Measurements from ENCODE around the gene ARMC12.

ARMC12 gene

GRCh38 chr6:35735452-35735851, 1.4 kb upstream of the ARMC12 start:
- no peak for DNase-seq (ENCODE audit: low read depth in 2 of 2)

GRCh38 chr6:35736253-35736894, 458 bp upstream of the ARMC12 start:
- DNase-seq (ENCODE audit: low read depth in 2 of 2) = peak; percentile 81 to 84

- no peak for DNase-seq (ENCODE audit: low read depth in 2 of 2)
Measured at GRCh38 chr6:35737413-35738211, 780 bp downstream of the ARMC12 start.

- no peak for DNase-seq (ENCODE audit: low read depth in 2 of 2)
Measured at GRCh38 chr6:35739645-35740524, 3.1 kb downstream of the ARMC12 start.

GRCh38 chr6:35742842-35743241, 6.0 kb downstream of the ARMC12 start:
- DNase-seq (ENCODE audit: low read depth in 2 of 2) = no peak

GRCh38 chr6:35745509-35745908, 8.7 kb downstream of the ARMC12 start:
- no peak for DNase-seq (ENCODE audit: low read depth in 2 of 2)

GRCh38 chr6:35746516-35746915, 9.7 kb downstream of the ARMC12 start:
- DNase-seq (ENCODE audit: low read depth in 2 of 2) = no peak

- no peak for DNase-seq (ENCODE audit: low read depth in 2 of 2)
Measured at GRCh38 chr6:35747877-35748276, 11.0 kb downstream of the ARMC12 start.

GRCh38 chr6:35750557-35750956, 13.7 kb downstream of the ARMC12 start:
- no peak for DNase-seq (ENCODE audit: low read depth in 2 of 2)

- no peak for DNase-seq (ENCODE audit: low read depth in 2 of 2)
Measured at GRCh38 chr6:35751594-35751993, 14.8 kb downstream of the ARMC12 start.

- no peak for DNase-seq (ENCODE audit: low read depth in 2 of 2)
Measured at GRCh38 chr6:35752330-35752729, 15.5 kb downstream of the ARMC12 start.

GRCh38 chr6:35754452-35755277, 17.8 kb downstream of the ARMC12 start:
- DNase-seq (ENCODE audit: low read depth in 2 of 2) = no peak

- DNase-seq (ENCODE audit: low read depth in 2 of 2) = no peak
Measured at GRCh38 chr6:35755278-35755924, 18.6 kb downstream of the ARMC12 start.

GRCh38 chr6:35757456-35758123, 20.8 kb downstream of the ARMC12 start:
- DNase-seq (ENCODE audit: low read depth in 2 of 2) = no peak

- no peak for DNase-seq (ENCODE audit: low read depth in 2 of 2)
Measured at GRCh38 chr6:35759426-35759825, 22.6 kb downstream of the ARMC12 start.

GRCh38 chr6:35765739-35766138, 28.9 kb downstream of the ARMC12 start:
- no peak for DNase-seq (ENCODE audit: low read depth in 2 of 2)

GRCh38 chr6:35769211-35769610, 32.4 kb downstream of the ARMC12 start:
- DNase-seq (ENCODE audit: low read depth in 2 of 2) = no peak

- no peak for DNase-seq (ENCODE audit: low read depth in 2 of 2)
Measured at GRCh38 chr6:35771343-35771627, 34.5 kb downstream of the ARMC12 start.

- no peak for DNase-seq (ENCODE audit: low read depth in 2 of 2)
Measured at GRCh38 chr6:35774116-35774794, 37.4 kb downstream of the ARMC12 start.

- DNase-seq (ENCODE audit: low read depth in 2 of 2) = no peak
Measured at GRCh38 chr6:35775031-35775430, 38.2 kb downstream of the ARMC12 start.
